NCI-H1105 (cell line): ENCODE results near the gene PIEZO2.

ENCODE experiments used
- DNase-seq: peaks from one replicate; lab custom pipeline; 2025; lab: John Stamatoyannopoulos, UW

Gene PIEZO2

GRCh38 chr18:11025671-11026070 lies 123.7 kb downstream of the PIEZO2 start:
- no peak for DNase-seq

- DNase-seq = no peak
Observed at GRCh38 chr18:11024928-11025669, 124.3 kb downstream of the PIEZO2 start.

- DNase-seq = no peak
Observed at GRCh38 chr18:11021477-11021876, 127.9 kb downstream of the PIEZO2 start.

- no peak for DNase-seq
Observed at GRCh38 chr18:11020877-11021414, 128.4 kb downstream of the PIEZO2 start.

- DNase-seq = no peak
Observed at GRCh38 chr18:11020161-11020853, 129.1 kb downstream of the PIEZO2 start.

GRCh38 chr18:11019295-11020105 lies 129.9 kb downstream of the PIEZO2 start:
- no peak for DNase-seq

GRCh38 chr18:11009869-11010268 lies 139.5 kb downstream of the PIEZO2 start:
- DNase-seq = no peak

GRCh38 chr18:11009147-11009546 lies 140.2 kb downstream of the PIEZO2 start:
- no peak for DNase-seq

GRCh38 chr18:11008505-11008904 lies 140.9 kb downstream of the PIEZO2 start:
- DNase-seq = no peak

GRCh38 chr18:11005528-11005927 lies 143.8 kb downstream of the PIEZO2 start:
- no peak for DNase-seq

GRCh38 chr18:11004951-11005350 lies 144.4 kb downstream of the PIEZO2 start:
- no peak for DNase-seq

- DNase-seq = no peak
Observed at GRCh38 chr18:11004294-11004693, 145.1 kb downstream of the PIEZO2 start.

- DNase-seq = no peak
Observed at GRCh38 chr18:11002796-11003195, 146.6 kb downstream of the PIEZO2 start.

GRCh38 chr18:11002277-11002676 lies 147.1 kb downstream of the PIEZO2 start:
- DNase-seq = no peak

GRCh38 chr18:11000071-11000470 lies 149.3 kb downstream of the PIEZO2 start:
- DNase-seq = no peak

- DNase-seq = no peak
Observed at GRCh38 chr18:10997885-10998284, 151.5 kb downstream of the PIEZO2 start.

- no peak for DNase-seq
Observed at GRCh38 chr18:10995550-10995949, 153.8 kb downstream of the PIEZO2 start.

GRCh38 chr18:10989486-10989885 lies 159.9 kb downstream of the PIEZO2 start:
- DNase-seq = no peak

- DNase-seq = no peak
Observed at GRCh38 chr18:10985689-10986088, 163.7 kb downstream of the PIEZO2 start.

- no peak for DNase-seq
Observed at GRCh38 chr18:10979411-10979810, 170.0 kb downstream of the PIEZO2 start.

- DNase-seq = no peak
Observed at GRCh38 chr18:10977042-10977441, 172.3 kb downstream of the PIEZO2 start.

- no peak for DNase-seq
Observed at GRCh38 chr18:10973567-10974203, 175.7 kb downstream of the PIEZO2 start.
